ENCODE results near the gene MEIS2. TPM values are rescaled to one million over a fixed set of nuclear protein-coding genes. Genes with fewer than 3 reads are reported as not detected.

Gene MEIS2
- total RNA-seq, 2 experiments from 2014 or later = not detected

GRCh38 chr15:37072181-37072580, 28.2 kb downstream of the MEIS2 start:
- POLR2A ChIA-PET = no interaction called here

GRCh38 chr15:37071134-37071533, 29.2 kb downstream of the MEIS2 start:
- H3K27me3 Mint-ChIP-seq = no peaks in the 10 kb centered on the region
- no peak overlapping the region for H3K27ac Mint-ChIP-seq
- H3K4me3 Mint-ChIP-seq = no peak overlapping the region
- no peaks in the 10 kb centered on the region for H3K36me3 Mint-ChIP-seq (ENCODE audit: low read depth)
- H3K9me3 Mint-ChIP-seq = no peaks in the 10 kb centered on the region
- H3K4me1 Mint-ChIP-seq = no peaks in the 10 kb centered on the region
- no peak for DNase-seq
- ChIA-PET CTCF (no interaction called here), POLR2A (no interaction called here)

More at GRCh38 chr15:37072181-37072580, 28.2 kb downstream of the MEIS2 start:
- Mint-ChIP-seq H3K27ac (no peak overlapping the region), H3K4me3 (no peak overlapping the region), H3K36me3 (ENCODE audit: low read depth) (no peaks in the 10 kb centered on the region), H3K27me3 (no peaks in the 10 kb centered on the region), H3K9me3 (no peaks in the 10 kb centered on the region), H3K4me1 (no peaks in the 10 kb centered on the region)
- CTCF ChIA-PET = no interaction called here
- DNase-seq = no peak

DNA sequence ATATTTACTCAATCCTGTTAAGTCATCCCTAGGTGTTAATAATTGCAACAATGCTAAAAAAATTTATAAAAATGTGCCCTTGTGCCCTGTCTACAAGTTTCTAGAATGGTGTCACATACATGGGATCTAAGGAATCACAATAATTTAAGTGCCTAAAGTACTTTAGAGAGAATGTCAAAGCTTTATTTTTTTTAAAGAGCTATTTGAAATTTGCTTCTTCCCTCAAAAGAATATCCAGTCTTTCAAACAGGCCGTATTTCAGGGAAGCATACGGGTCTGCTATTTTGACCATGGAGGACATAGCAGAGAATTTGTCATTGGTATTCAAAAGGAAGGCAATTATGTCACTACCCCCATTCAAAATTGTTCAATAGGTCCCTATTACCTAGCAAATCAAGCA, 29.7 kb downstream of the MEIS2 start:
- no peaks in the 10 kb centered on the region for H3K36me3 Mint-ChIP-seq (ENCODE audit: low read depth)
- CTCF ChIA-PET = no interaction called here
- no peaks in the 10 kb centered on the region for H3K4me1 Mint-ChIP-seq
- no peak overlapping the region for H3K27ac Mint-ChIP-seq
- no peaks in the 10 kb centered on the region for H3K9me3 Mint-ChIP-seq
- H3K27me3 Mint-ChIP-seq = no peaks in the 10 kb centered on the region
- H3K4me3 Mint-ChIP-seq = no peak overlapping the region
- no peak for DNase-seq
- POLR2A ChIA-PET = no interaction called here

GRCh38 chr15:37061996-37062395, 38.4 kb downstream of the MEIS2 start:
- H3K4me1 Mint-ChIP-seq = no peaks in the 10 kb centered on the region
- DNase-seq = no peak
- no peak overlapping the region for H3K4me3 Mint-ChIP-seq
- ChIA-PET CTCF (no interaction called here), POLR2A (no interaction called here)
- no peaks in the 10 kb centered on the region for H3K36me3 Mint-ChIP-seq (ENCODE audit: low read depth)
- H3K27me3 Mint-ChIP-seq = no peaks in the 10 kb centered on the region
- no peaks in the 10 kb centered on the region for H3K9me3 Mint-ChIP-seq
- H3K27ac Mint-ChIP-seq = no peak overlapping the region

GRCh38 chr15:37059086-37059485, 41.3 kb downstream of the MEIS2 start:
- Mint-ChIP-seq H3K27ac (no peak overlapping the region), H3K27me3 (no peaks in the 10 kb centered on the region), H3K4me1 (no peaks in the 10 kb centered on the region), H3K9me3 (no peaks in the 10 kb centered on the region), H3K36me3 (ENCODE audit: low read depth) (no peaks in the 10 kb centered on the region), H3K4me3 (no peak overlapping the region)
- POLR2A ChIA-PET = no interaction called here
- CTCF ChIA-PET = interaction anchor here (0.6 kb wide), 1 partner anchor 437 kb away, joined by 4 read pairs; no protein-coding TSS in a partner anchor
- DNase-seq = no peak

DNA sequence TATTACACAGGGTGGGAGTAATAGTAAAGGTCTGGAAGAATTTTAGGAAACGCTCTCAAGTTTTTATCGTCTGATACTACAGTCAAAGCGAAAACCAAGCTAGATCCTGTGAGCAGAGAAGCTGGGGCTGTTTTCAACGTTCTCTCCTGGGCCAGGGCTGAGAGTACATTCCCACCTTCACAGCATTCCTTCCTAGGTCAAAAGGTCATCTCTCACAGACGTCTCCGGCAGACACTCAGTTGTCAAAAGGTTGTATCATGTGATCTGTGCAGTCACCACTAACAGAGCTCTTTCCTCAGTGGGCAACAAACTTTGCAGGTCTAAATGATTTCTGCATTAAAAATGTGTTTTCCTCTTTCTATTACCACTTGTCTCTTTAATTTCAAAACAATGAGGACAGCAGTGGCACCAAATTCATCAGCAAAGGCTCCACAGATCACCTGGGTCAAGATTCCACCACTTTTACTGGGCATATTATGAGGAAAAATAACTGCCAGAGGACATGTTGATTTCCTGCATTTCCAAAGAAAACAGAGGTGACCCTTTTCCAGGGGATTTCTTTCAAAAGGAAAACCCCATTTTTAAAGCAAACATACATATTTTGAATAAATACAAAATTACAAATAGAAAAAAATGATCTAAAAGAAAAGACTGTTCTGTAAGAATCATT, 41.9 kb downstream of the MEIS2 start:
- no peaks in the 10 kb centered on the region for H3K36me3 Mint-ChIP-seq (ENCODE audit: low read depth)
- no peak overlapping the region for H3K27ac Mint-ChIP-seq
- H3K9me3 Mint-ChIP-seq = no peaks in the 10 kb centered on the region
- H3K27me3 Mint-ChIP-seq = no peaks in the 10 kb centered on the region
- POLR2A ChIA-PET = no interaction called here
- no peaks in the 10 kb centered on the region for H3K4me1 Mint-ChIP-seq
- no peak for DNase-seq
- H3K4me3 Mint-ChIP-seq = no peak overlapping the region
- CTCF ChIA-PET = no interaction called here

DNA sequence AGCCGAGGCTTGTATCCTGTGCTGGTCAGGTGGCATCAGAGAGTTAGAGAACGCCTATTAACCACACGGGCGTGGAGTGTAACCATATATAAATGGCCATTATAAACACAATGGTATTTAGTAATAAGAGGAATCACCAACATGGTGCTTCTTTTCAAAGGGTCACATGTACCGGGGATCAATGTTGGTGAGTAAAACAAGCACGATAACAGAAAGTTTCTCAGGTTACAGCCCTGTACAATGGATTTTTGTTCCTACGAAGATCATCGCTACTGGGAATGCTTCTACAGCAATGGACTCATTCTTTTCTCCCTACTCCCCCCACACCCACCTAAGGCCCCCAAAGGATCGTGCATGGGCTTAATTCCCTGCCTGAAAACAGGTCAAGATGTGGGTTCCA, 42.5 kb downstream of the MEIS2 start:
- Mint-ChIP-seq H3K9me3 (no peaks in the 10 kb centered on the region), H3K36me3 (ENCODE audit: low read depth) (no peaks in the 10 kb centered on the region), H3K4me3 (no peak overlapping the region), H3K4me1 (no peaks in the 10 kb centered on the region), H3K27ac (no peak overlapping the region), H3K27me3 (no peaks in the 10 kb centered on the region)
- ChIA-PET POLR2A (no interaction called here), CTCF (interaction anchor here (1.3 kb wide), 1 partner anchor 10 kb away, joined by 3 read pairs; no protein-coding TSS in a partner anchor)
- no peak for DNase-seq

- no peak for DNase-seq
- H3K4me1 Mint-ChIP-seq = no peaks in the 10 kb centered on the region
- no peaks in the 10 kb centered on the region for H3K27me3 Mint-ChIP-seq
- H3K36me3 Mint-ChIP-seq (ENCODE audit: low read depth) = no peaks in the 10 kb centered on the region
- no peak overlapping the region for H3K27ac Mint-ChIP-seq
- CTCF ChIA-PET = interaction anchor here (1.3 kb wide), 1 partner anchor 10 kb away, joined by 3 read pairs; no protein-coding TSS in a partner anchor
- H3K9me3 Mint-ChIP-seq = no peaks in the 10 kb centered on the region
- POLR2A ChIA-PET = no interaction called here
- no peak overlapping the region for H3K4me3 Mint-ChIP-seq
Observed at GRCh38 chr15:37057256-37057655, 43.1 kb downstream of the MEIS2 start.

DNA sequence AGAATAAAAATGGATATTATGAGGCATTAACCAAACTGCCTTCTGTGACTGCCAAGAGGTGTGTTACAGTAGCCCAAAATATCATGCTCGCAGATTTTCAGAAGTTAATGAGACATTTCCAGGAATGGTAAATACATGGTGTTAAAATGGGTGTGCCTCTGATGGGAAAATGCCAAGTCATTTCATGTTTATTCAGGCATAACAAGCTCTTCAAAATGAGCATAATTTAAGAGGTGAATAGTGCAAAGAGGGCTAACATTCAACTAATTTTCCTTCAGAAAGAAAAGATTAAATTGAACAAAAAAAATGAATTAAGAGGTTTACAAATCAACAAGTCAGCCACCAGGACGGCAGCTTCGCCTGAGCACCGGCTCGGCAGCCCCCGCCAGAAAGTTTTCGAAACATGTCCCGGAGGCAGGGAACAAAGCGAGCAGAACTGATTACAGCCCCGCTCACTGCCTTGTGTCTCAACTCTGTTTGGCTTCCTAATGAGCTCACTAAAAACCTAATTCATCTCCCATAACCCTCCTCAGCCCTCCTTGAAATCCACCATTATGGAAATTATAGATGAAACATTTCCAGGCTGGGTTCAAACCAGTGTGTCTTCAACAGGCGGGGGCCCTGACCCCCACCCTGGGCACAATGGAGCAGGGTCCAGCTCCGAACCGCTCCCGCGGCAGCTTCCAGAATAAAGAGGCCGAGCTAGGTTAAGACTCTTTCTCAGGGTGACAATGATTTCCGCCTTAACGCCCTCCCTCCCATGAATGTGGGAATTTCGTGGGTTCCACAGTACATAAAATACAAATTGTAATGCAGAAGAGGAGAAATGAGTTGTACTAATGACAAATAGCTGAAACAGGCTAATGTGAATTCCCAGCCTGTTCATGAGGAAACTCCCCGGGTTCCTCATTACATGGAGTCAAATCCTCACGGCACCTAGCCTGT, 43.9 kb downstream of the MEIS2 start:
- DNase-seq = no peak
- Mint-ChIP-seq H3K27me3 (no peaks in the 10 kb centered on the region), H3K4me3 (no peak overlapping the region), H3K9me3 (no peaks in the 10 kb centered on the region), H3K36me3 (ENCODE audit: low read depth) (no peaks in the 10 kb centered on the region), H3K4me1 (no peaks in the 10 kb centered on the region), H3K27ac (no peak overlapping the region)
- ChIA-PET POLR2A (no interaction called here), CTCF (interaction anchor here (1.3 kb wide), 1 partner anchor 11 kb away, joined by 3 read pairs; no protein-coding TSS in a partner anchor)

GRCh38 chr15:37055481-37055880, 44.9 kb downstream of the MEIS2 start:
- H3K4me1 Mint-ChIP-seq = no peaks in the 10 kb centered on the region
- H3K27me3 Mint-ChIP-seq = no peaks in the 10 kb centered on the region
- POLR2A ChIA-PET = no interaction called here
- H3K27ac Mint-ChIP-seq = no peak overlapping the region
- no peak for DNase-seq
- CTCF ChIA-PET = no interaction called here
- no peak overlapping the region for H3K4me3 Mint-ChIP-seq
- no peaks in the 10 kb centered on the region for H3K9me3 Mint-ChIP-seq
- H3K36me3 Mint-ChIP-seq (ENCODE audit: low read depth) = no peaks in the 10 kb centered on the region

- H3K27ac Mint-ChIP-seq = no peak overlapping the region
- no peak for DNase-seq
- H3K4me1 Mint-ChIP-seq = no peaks in the 10 kb centered on the region
- POLR2A ChIA-PET = no interaction called here
- CTCF ChIA-PET = no interaction called here
- H3K4me3 Mint-ChIP-seq = no peak overlapping the region
- H3K36me3 Mint-ChIP-seq (ENCODE audit: low read depth) = no peaks in the 10 kb centered on the region
- no peaks in the 10 kb centered on the region for H3K27me3 Mint-ChIP-seq
- H3K9me3 Mint-ChIP-seq = no peaks in the 10 kb centered on the region
Observed at GRCh38 chr15:37054336-37054735, 46.0 kb downstream of the MEIS2 start.

DNA sequence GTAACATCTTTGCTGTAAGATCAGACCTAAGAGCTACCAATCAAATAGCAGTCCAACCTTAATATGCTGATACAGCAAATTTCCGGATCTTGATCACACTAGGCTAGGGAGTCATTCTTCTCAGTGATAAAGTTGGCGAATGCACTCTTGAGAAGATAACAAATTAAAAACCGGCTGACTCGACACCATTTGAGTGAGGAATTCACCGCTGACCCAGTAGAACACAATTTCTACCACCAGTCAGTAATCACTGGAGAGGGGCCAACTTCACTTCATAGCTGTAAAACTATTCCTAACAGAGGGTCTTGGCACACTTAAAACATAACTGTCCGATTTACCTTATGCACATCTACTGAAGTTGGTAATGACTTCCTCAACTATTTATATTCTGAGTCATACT, 47.2 kb downstream of the MEIS2 start:
- CTCF ChIA-PET = no interaction called here
- H3K4me3 Mint-ChIP-seq = no peak overlapping the region
- H3K4me1 Mint-ChIP-seq = no peaks in the 10 kb centered on the region
- H3K36me3 Mint-ChIP-seq (ENCODE audit: low read depth) = no peaks in the 10 kb centered on the region
- POLR2A ChIA-PET = no interaction called here
- no peak for DNase-seq
- H3K27ac Mint-ChIP-seq = no peak overlapping the region
- no peaks in the 10 kb centered on the region for H3K27me3 Mint-ChIP-seq
- no peaks in the 10 kb centered on the region for H3K9me3 Mint-ChIP-seq

- ChIA-PET POLR2A (no interaction called here), CTCF (no interaction called here)
- no peak for DNase-seq
- H3K27me3 Mint-ChIP-seq = no peaks in the 10 kb centered on the region
- no peaks in the 10 kb centered on the region for H3K4me1 Mint-ChIP-seq
- no peak overlapping the region for H3K4me3 Mint-ChIP-seq
- H3K27ac Mint-ChIP-seq = no peak overlapping the region
- no peaks in the 10 kb centered on the region for H3K36me3 Mint-ChIP-seq (ENCODE audit: low read depth)
- no peaks in the 10 kb centered on the region for H3K9me3 Mint-ChIP-seq
Observed at GRCh38 chr15:37050345-37050744, 50.0 kb downstream of the MEIS2 start.

Data from activated CD4-positive, alpha-beta T cell treated with anti-CD3 and anti-CD28 coated beads, Interleukin-2, amount 10 ng/mL, durations not matched to agents 7 days and 5 days (primary cell).